Measurements from ENCODE around the gene SKIC2. TPM values are rescaled to one million over a fixed set of nuclear protein-coding genes. Genes with fewer than 3 reads are reported as not detected.

The SKIC2 gene
- total and polyA plus RNA-seq, 2 of the 8 experiments (the other 6 are each of a cell fraction or from before 2014, with no cell fraction given): 42.1 to 59.7 TPM

- TF ChIP-seq SP1 (IDR thresholded peaks at IDR 0.05; ENCODE audit: low read depth, low read length) (peak; percentile 79), BRCA1 (IDR thresholded peaks at IDR 0.05; ENCODE audit: low read depth, low read length) (no peak), EZH2 (IDR thresholded peaks at IDR 0.05; ENCODE audit: low read depth, low read length, severe bottlenecking) (no peak), CTCF (IDR thresholded peaks at IDR 0.05; ENCODE audit: control extremely low read depth in 1 of 3, insufficient read depth in 1 of 3, low read depth in 1 of 3, low read length in 3 of 3) (peak in 1 of 3 experiments; percentile 5; a peak in 1 of 4 replicates), CBX8 (IDR thresholded peaks at IDR 0.05; ENCODE audit: borderline replicate concordance, low read depth, low read length) (no peak), KDM4A (IDR thresholded peaks at IDR 0.05; ENCODE audit: low read depth, low read length, severe bottlenecking) (peak; percentile 96), HDAC2 (IDR thresholded peaks at IDR 0.05; ENCODE audit: borderline replicate concordance in 1 of 2, low read depth in 2 of 2, low read length in 2 of 2) (peak in 1 of 2 experiments; percentile 80; a peak in 1 of 4 replicates), SP4 (IDR thresholded peaks at IDR 0.05; ENCODE audit: low read length) (no peak), SIN3A (conservative IDR thresholded peaks at IDR 0.05 in 1 of 2, IDR thresholded peaks at IDR 0.05 in 1 of 2; ENCODE audit: low read depth in 1 of 2, low read length in 2 of 2) (peak; percentile 84 to 96), TEAD4 (IDR thresholded peaks at IDR 0.05; ENCODE audit: low read depth, low read length) (no peak), MAX (IDR thresholded peaks at IDR 0.05) (peak; percentile 60), PHF8 (conservative IDR thresholded peaks at IDR 0.05; ENCODE audit: low read depth, low read length) (peak; percentile 87), TCF12 (IDR thresholded peaks at IDR 0.05; ENCODE audit: low read depth, low read length) (0 out of 2 replicates have a peak, but pooled peaks have one; percentile 65), RFX5 (IDR thresholded peaks at IDR 0.05; ENCODE audit: borderline replicate concordance, low read depth, low read length) (no peak), JUND (IDR thresholded peaks at IDR 0.05; ENCODE audit: low read length) (0 out of 2 replicates have a peak, but pooled peaks have one; percentile 3)
Measured at GRCh38 chr6:31958741-31959739, at the start of gene SKIC2, which contains the start of gene NELFE (continued).
